ENCODE data around the gene PTCHD4.

The PTCHD4 gene

DNA sequence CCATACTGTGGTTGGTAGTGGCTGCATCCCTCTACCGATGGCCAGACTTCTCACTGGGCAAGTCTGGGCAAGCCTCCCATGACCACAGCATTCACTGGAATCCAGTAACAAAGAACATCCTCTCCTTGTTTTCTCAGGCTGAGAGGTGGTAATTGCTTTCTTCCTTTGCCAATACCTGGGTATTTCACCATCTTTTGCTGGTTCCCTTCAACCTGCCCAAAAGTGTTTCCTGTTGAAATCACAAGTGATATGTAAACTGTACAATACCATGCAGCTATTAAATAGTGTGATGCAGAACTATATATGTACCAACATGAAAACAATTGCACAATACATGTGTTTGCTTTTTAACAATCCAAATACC is at the start of gene PTCHD4:
TSS of gene PTCHD4 (minus strand) at position 55 of the 364 bp plus-strand sequence. CDS start 42,240 bp downstream, outside the sequence.
- DNase-seq (ENCODE audit: extremely low read depth, low read depth), result no peak

DNA sequence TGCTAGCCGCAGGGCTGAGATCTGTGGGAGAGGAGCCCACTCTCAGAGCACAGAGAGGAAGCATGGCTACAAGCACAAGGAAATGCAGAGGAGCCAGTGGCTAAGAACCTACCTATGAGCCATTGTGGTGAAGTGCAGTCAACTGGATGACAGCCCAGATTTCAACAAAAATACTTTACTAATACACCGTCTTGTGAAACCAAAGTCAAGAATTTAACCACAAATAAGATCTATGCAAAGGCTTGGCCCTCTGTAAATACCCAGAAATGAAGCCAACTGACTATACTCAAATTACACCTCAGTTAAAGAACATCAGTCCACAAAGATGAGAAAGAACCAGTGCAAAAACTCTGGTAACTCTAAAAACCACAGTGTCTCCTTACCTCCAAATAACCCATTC is 40.1 kb upstream of the PTCHD4 start:
- no peak for DNase-seq (ENCODE audit: extremely low read depth, low read depth)
- TF ChIP-seq, protein P1, sequence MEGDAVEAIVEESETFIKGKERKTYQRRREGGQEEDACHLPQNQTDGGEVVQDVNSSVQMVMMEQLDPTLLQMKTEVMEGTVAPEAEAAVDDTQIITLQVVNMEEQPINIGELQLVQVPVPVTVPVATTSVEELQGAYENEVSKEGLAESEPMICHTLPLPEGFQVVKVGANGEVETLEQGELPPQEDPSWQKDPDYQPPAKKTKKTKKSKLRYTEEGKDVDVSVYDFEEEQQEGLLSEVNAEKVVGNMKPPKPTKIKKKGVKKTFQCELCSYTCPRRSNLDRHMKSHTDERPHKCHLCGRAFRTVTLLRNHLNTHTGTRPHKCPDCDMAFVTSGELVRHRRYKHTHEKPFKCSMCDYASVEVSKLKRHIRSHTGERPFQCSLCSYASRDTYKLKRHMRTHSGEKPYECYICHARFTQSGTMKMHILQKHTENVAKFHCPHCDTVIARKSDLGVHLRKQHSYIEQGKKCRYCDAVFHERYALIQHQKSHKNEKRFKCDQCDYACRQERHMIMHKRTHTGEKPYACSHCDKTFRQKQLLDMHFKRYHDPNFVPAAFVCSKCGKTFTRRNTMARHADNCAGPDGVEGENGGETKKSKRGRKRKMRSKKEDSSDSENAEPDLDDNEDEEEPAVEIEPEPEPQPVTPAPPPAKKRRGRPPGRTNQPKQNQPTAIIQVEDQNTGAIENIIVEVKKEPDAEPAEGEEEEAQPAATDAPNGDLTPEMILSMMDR (IDR thresholded peaks at IDR 0.05; ENCODE audit: low read depth, low read length), result no peak

More for the DNA sequence above, at the start of gene PTCHD4:
- TF ChIP-seq, protein P1 (IDR thresholded peaks at IDR 0.05; ENCODE audit: low read depth, low read length), result no peak

DNA sequence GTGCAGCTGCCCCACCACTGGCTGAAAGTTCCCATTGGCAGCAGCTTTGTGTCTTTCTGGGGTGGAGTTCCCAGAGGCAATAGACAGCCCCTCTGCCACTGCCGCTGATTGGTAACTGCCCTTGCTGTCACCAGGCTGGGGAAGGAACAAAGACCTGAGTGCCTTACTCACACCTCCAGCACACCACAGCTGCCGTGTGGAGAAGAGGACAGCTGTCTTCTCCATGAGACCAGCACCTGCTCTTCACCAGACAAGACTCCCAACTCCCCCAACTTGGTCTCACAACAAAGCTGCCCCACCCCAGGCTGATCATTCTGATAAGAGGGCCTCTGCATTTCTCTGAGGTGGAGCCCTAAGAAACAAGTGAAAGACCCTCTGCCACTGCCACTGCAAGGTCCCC is 39.7 kb upstream of the PTCHD4 start:
- TF ChIP-seq, protein P1 (IDR thresholded peaks at IDR 0.05; ENCODE audit: low read depth, low read length), result no peak
- no peak for DNase-seq (ENCODE audit: extremely low read depth, low read depth)

DNA sequence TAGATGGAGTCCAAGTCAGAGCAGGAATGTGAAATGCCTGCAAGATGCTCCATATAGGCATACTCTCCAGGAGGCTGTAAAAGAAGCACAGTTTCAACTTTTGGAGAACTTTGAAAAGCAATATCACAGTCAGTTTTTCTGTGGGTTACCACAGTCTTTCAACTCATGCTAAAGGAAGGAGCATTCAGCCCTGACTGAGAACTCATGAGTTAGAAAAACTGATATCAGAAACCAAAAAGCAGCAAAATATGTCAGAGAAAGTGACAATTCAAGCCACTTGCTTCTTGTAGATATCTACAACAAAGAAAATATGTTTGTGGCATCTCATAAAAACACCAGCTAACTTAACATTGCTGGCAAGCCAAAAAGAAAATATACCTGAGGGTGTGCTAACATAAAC is 36.1 kb upstream of the PTCHD4 start:
- TF ChIP-seq, protein P1 (IDR thresholded peaks at IDR 0.05; ENCODE audit: low read depth, low read length), result no peak
- no peak for DNase-seq (ENCODE audit: extremely low read depth, low read depth)

DNA sequence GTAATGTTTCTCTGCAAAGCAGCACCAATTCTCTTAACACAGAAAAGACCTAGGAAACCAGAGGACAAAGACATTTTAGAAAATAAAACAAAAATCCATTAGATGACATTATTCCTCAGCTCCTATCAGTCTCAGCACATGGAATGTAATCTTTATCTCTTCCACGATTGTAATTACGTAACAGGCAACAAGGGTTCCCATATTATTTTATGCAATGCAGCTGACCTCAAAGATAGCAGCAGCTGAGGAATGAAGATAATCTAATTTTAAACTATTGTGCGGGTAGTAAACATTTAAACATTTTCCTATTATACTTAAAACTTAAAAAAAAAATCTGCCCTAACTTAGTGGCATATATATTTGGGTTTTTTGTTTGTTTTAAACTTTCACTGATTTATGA is 33.0 kb upstream of the PTCHD4 start:
- TF ChIP-seq, protein P1 (IDR thresholded peaks at IDR 0.05; ENCODE audit: low read depth, low read length), result no peak
- DNase-seq (ENCODE audit: extremely low read depth, low read depth), result no peak

DNA sequence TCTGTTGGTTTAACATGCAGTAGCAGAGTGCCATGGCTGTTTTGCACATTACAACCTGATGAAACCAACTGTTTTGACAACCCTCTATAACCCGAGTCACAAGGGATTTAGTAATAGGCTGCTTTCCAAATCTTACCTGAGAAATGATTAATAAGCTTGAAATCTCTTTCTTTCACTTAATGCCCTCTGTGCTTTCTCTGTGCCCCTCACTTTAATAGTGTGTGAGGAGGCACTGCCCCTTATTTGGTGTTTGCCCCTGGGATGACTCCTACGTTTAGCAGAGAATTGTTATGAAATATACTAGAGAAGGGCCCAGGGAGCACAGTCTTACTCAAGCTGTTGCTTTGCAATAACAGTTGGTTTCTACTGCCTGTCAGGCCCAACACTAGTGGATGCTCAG is 31.0 kb upstream of the PTCHD4 start:
- TF ChIP-seq, protein P1 (IDR thresholded peaks at IDR 0.05; ENCODE audit: low read depth, low read length), result no peak
- no peak for DNase-seq (ENCODE audit: extremely low read depth, low read depth)

DNA sequence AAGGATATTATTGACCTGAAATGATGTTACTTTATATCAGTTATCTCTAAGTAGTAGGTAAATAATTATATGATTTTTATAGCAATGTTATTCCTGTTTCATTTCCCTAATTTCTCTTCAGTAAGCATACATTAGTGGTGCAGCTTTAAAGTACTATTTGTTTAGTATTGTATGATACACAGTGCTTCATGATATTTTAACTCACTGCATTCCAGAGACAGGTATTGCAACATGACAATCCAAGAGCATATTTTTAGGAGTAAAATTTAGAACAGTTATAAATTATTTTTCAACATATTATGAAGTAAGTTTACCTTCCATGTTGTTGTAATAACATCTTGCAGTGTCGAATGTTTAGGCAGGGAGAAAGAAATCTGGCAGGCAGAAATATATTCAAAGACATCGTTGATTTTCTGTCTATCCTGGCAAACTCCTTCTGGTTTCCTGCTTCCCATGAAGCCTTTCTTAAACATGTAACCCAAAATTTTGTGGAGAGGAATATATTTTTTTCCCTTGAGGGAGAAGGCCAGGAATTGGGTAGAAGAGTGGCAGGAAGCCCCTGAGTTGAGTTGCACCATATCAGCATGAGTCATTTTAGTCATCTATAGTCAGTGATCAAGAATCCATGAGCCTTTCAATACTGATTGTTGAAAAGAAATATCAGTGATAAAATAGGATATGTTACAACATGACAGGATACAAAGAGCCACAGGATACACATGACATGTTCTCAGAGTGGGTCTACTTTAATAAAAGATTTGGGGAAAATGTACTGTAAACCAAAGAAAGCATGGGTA is 29.0 kb upstream of the PTCHD4 start:
- DNase-seq (ENCODE audit: extremely low read depth, low read depth), result no peak

More for the DNA sequence above, 29.0 kb upstream of the PTCHD4 start:
- TF ChIP-seq, protein P1 (IDR thresholded peaks at IDR 0.05; ENCODE audit: low read depth, low read length), result no peak

Measured in AG09319 (cell line).